OCI-LY1 (cell line): ENCODE data around the gene AAMDC.

Experiments
- CTCF ChIP-seq: fragments of 200-600 bp; sonication (generic), shearing (Covaris generic); IDR thresholded peaks from 2 replicates; pipeline ENCODE4 v1.5.1; 2017; ENCODE audit warnings: mild to moderate bottlenecking, antibody characterized with exemption, low read length, moderate library complexity, mixed read lengths
- EZH2 ChIP-seq: fragments of 200-600 bp; sonication (generic), shearing (Covaris generic); IDR thresholded peaks from 2 replicates; pipeline ENCODE4 v1.8.0; 2017; ENCODE audit warnings: borderline replicate concordance, mixed run types, mild to moderate bottlenecking, antibody characterized with exemption, low read length, moderate library complexity, mixed read lengths

DNA sequence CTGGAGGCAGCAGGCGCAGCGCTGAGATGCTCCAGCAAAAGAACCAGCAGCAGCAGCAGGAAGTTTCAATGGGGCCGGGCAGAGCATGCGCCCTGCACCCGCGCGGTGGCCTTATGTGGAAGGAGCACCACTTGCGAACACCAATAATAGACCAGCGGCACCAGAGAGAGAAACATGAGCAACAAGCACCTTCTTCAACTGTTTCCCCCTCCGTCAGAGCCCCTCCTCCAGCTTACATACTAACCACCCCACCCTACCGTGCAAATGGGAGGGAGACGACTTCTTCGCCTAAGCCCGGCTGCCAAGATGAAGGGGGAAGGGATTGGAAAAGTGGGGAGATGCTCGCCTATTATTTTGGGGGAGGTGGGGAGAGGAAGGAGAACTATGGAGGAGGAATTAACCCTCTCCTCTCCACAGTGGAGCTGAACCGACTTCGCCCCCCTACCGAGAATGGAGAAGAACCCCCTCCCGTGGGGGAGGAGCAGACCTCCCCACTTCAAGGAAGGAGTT is 1.5 kb upstream of the AAMDC start:
- TF ChIP-seq CTCF (no peak), EZH2 (no peak)
